ENCODE results near the gene OTOS. TPM values are rescaled to one million over a fixed set of nuclear protein-coding genes. Genes with fewer than 3 reads are reported as not detected.

Gene OTOS
- total RNA-seq, 4 donors from 2014 or later: not detected

- no peak for TF ChIP-seq CTCF (IDR thresholded peaks at IDR 0.05)
- DNase-seq (ENCODE audit: low spot score) (no peak), ATAC-seq (ENCODE audit: low FRiP score) (no peak)
These were observed 42.8 kb upstream of the OTOS start for GRCh38 chr2:240183006-240183874.

- DNase-seq (ENCODE audit: low spot score) (no peak), ATAC-seq (ENCODE audit: low FRiP score) (no peak)
- TF ChIP-seq CTCF (IDR thresholded peaks at IDR 0.05): no peak
These were observed 42.0 kb upstream of the OTOS start for GRCh38 chr2:240182476-240182875.

GRCh38 chr2:240182001-240182400 lies 41.5 kb upstream of the OTOS start:
- no peak for ATAC-seq (ENCODE audit: low FRiP score)
- DNase-seq (ENCODE audit: low spot score): no peak
- TF ChIP-seq CTCF (IDR thresholded peaks at IDR 0.05): no peak

- DNase-seq (ENCODE audit: low spot score): no peak
- no peak for ATAC-seq (ENCODE audit: low FRiP score)
- TF ChIP-seq CTCF (IDR thresholded peaks at IDR 0.05): no peak
These were observed 39.6 kb upstream of the OTOS start for GRCh38 chr2:240179941-240180666.

GRCh38 chr2:240179186-240179815 lies 38.8 kb upstream of the OTOS start:
- ATAC-seq (ENCODE audit: low FRiP score): no peak
- DNase-seq (ENCODE audit: low spot score): no peak
- no peak for TF ChIP-seq CTCF (IDR thresholded peaks at IDR 0.05)

- no peak for TF ChIP-seq CTCF (IDR thresholded peaks at IDR 0.05)
- DNase-seq (ENCODE audit: low spot score) (no peak), ATAC-seq (ENCODE audit: low FRiP score) (no peak)
These were observed 38.1 kb upstream of the OTOS start for GRCh38 chr2:240178564-240178963.

All from omental fat pad (tissue), 4 donors.